NCI-H2196 (cell line): ENCODE measurements around the gene MMP10.

ENCODE experiments used
- DNase-seq: peaks from one replicate; lab custom pipeline; 2025; ENCODE audit not compliant: unreplicated experiment; lab: John Stamatoyannopoulos, UW

Gene MMP10

GRCh38 chr11:102729849-102730815, 50.3 kb downstream of the MMP10 start:
- no peak for DNase-seq

GRCh38 chr11:102727890-102728289, 52.5 kb downstream of the MMP10 start:
- DNase-seq = no peak

GRCh38 chr11:102724904-102725500, 55.4 kb downstream of the MMP10 start, which contains the start of gene MMP8:
MMP8 (minus strand) TSS chr11:102724954; CDS start chr11:102724855, 99 bp downstream.
- DNase-seq = no peak

DNA sequence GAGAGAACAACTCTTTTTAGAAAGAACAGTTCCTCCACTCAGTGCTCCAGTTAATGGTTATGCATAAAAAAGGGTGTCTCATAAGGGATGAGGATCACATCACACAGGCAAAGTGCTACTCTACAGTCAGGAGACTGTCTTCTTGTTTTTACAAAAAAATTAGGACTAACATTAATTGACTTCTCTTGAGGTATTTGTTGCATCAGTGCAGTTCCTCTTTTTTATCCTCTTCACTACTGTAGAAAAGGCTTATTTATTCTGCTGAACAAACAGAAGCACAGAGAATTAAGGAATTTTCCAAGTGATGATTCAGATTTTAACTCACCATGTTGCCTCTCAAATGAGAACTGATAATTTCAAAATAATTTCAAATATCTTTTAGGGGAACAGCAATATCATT, 57.6 kb downstream of the MMP10 start:
- no peak for DNase-seq
